SU-DHL-6 (cell line): ENCODE results near the gene ATP10A.

Experiments
- CTCF ChIP-seq: fragments of 200-600 bp; sonication (generic); IDR thresholded peaks from one replicate; pipeline ENCODE4 v1.5.1; 2017; ENCODE audit warnings: antibody characterized with exemption, mild to moderate bottlenecking, low read length, moderate library complexity; ENCODE audit not compliant: insufficient read depth, poor library complexity, severe bottlenecking
- EZH2phosphoT487 ChIP-seq: fragments of 200-600 bp; sonication (generic), shearing (Covaris generic); conservative IDR thresholded peaks from 2 replicates; pipeline ENCODE4 v1.6.1; 2018; ENCODE audit warnings: mild to moderate bottlenecking, antibody characterized with exemption, low read length, moderate library complexity, mixed read lengths

GRCh38 chr15:25858952-25859760 is 4.0 kb downstream of the ATP10A start:
- no peak for TF ChIP-seq CTCF
- TF ChIP-seq EZH2phosphoT487 = no peak
